ENCODE measurements around the gene CHST3.
"Not testable (repeated sequence)": the region's sequence is repeated elsewhere in the genome, so short reads cannot be mapped to it uniquely, and the experiment has no call there.

Gene CHST3

DNA sequence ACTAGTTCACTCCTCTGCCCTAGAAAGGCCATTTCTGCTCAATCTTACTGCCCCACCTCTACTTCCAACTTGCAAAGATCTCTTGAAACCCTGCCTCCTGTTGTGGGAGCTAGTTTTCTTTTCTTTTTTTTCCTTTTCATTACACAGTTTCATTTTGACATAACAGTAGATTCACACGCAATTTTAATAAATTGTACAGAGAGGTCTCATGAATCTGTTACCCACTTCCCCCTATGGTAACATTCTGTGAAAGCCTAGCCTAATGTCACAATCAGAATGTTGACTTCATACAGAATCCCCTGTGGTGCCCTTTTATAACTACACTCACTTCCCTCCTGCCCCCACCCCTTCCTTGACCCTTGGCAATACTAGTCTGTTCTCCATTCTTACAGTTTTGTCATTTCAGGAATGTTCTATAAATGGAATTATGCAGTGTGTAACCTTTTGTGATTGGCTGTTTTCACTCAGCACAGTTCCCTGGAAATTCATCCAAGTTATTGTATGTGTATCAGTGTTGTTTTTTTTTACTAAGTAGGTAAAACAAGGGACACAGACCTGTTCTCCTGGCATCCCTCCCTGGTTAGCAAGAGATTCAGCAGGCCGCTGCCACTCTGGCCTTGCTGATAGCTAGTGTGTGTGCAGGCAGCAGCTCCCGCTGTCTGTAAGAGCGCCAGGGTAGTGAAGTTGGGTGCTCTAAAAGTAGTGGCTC is 21.5 kb downstream of the CHST3 start:
- DNase-seq (ENCODE audit: low read depth in 1 of 2, low spot score in 1 of 2), result no peak

DNA sequence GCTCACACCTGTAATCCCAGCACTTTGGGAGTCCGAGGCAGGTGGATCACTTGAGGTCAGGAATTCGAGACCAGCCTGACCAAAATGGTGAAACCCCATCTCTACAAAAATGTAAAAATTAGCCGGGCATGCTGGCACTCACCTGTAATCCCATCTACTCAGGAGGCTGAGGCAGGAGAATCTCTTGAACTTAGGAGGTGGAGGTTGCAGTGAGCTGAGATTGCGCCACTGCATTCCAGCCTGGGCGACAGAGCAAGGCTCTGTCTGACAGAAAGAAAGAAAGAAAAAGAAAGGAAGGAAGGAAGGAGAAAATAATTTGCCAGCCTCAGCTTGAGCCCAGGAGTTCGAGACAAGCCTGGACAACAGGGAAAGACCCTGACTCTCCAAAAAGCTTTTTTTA is 24.7 kb downstream of the CHST3 start:
- not testable (repeated sequence) for DNase-seq (ENCODE audit: low read depth in 1 of 2, low spot score in 1 of 2)

DNA sequence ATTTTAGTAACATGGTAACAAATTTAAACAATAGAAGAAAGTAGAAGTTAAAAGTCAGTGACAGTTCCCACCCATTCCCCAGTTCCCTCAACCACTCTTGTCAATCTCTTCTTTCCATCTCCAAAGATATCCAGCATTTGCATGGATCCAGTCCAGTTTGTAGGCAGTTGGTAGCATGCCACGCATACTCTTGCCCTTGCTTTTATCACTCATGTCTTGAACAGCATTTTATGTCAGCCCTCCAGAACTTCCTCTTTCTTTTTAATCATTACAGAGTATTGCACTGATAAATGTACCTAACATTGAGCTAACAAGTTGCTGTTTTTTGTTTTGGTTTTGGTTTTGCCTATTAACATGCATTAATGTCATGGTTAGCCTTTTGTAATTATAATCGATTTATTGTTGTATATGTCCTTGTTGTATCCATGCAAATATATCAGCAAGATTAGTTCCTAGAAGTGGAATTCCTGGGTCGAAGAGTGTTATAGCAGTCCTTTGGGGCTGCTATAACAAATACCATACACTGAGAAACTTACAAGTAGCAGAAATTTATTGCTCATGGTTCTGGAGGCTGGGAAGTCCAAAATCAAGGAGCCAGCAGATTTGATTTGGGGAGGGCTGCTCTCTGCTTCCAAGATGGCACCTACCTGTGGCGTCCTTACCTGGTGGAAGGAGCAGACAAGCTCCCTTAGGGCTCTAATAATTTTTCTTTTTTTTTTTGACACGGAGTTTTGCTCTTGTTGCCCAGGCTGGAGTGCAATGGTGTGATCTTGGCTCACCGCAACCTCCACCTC is 25.7 kb downstream of the CHST3 start:
- no peak for DNase-seq (ENCODE audit: low read depth in 1 of 2, low spot score in 1 of 2)

DNA sequence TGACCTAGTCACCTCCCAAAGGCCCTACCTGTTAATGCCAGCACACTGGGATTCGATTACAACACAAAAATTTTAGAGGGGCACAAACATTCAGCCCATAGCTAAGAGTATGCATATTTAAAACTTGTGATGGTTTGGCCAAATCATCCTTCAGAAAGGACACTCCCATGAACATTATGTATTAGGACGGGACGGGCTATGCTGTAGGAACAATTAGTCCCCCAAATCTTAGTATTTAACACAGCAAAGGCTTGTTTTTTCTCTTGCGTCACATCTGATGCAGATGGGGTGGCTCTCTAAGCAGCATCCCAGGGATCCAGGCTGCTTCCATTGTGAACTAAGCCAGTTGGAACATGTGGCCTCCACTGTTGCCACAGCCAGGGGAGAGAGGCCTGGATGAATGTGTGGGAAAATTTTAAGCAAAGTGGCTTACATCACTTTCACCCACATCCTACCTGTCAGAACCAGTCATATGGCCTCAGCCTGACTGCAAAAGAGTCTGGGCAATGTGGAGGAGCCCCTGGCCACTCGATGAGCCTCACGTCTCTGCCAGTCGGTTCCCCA is 26.6 kb downstream of the CHST3 start:
- DNase-seq (ENCODE audit: low read depth in 1 of 2, low spot score in 1 of 2), result no peak

DNA sequence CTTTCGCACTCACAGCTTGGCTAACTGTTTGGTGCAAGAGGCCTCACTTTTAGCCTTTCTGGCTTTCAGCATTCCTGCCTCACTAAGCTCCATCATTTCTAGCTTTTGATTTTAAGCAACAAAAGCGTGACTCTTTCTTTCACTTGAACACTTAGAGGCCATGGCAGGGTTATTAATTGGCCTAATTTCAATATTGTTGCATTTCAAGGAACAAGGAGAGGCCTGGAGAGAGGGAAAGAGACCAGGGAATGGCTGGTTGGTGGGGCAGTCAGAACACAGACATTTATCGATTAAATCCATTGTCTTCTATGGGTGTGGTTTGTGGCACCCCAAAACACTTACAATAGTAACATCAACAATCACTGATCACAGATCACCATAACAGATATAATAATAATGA is 31.3 kb downstream of the CHST3 start:
- no peak for DNase-seq (ENCODE audit: low read depth in 1 of 2, low spot score in 1 of 2)

DNA sequence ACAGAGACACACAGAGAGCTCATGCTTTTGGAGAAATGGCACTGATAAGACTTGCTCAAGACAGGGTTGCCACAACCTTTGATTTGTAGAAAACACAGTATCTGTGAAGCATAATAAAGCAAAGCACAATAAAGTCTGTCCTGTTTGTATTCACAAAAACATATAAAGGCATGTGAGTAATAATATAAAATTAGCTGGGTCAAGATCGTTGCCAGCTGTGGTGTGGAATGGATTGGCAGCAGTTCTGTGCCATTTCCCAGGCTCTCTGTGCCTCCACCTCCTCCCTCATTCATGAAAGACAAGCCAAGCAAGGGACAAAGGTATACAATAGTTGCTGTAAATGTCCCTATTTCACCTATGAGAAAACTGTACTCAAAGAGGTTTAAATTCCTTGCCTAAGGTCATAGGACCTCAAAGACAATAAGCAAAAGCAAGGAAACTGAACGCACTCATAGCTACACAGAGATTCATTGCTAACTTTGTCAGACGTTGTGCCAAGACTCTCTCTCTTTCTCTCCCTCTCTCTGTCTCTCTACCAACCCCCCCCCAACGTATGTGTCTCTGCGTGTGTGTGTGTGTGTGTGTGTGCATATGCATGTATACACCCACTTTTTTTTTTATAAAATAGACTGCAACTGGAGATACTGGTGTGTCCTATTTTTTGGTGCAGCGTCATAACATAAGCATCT is 31.8 kb downstream of the CHST3 start:
- DNase-seq (ENCODE audit: low read depth in 1 of 2, low spot score in 1 of 2), result no peak

DNA sequence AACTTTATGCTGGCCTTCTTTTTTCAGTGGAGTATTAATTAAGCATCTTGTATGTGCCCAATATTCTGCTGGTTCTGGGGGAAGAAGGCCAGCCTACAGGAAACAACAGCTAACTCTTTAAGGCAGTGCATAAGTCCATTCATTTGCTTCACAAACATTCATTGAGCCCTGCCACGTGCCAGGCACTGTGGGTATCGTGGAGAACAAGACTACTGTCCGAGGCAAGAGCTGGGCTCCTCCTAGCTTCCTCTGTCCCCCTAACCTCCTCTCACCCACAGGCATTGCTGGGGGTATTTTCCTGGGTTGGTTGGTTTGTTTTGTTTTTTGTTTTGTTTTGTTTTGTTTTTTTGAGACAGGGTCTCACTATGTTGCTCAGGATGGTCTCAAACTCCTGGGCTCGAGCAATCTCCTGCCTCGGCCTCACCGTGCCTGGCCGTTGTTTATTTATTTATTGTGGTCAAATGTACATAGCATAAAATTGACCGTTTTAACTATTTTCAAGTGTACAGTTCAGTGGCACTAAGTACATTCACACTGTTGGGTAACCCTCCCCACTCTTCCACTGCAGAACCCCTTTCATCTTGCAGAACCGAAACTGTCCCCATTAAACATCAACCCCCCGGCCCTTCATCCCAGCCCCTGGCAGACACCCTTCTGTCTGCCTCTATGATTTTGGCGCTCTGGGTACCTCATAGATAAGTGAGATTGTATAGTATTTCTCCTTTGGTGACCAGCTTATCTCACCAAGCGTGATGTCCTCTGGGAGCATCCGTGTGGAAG is 32.6 kb downstream of the CHST3 start:
- DNase-seq (ENCODE audit: low read depth in 1 of 2, low spot score in 1 of 2), result no peak

DNA sequence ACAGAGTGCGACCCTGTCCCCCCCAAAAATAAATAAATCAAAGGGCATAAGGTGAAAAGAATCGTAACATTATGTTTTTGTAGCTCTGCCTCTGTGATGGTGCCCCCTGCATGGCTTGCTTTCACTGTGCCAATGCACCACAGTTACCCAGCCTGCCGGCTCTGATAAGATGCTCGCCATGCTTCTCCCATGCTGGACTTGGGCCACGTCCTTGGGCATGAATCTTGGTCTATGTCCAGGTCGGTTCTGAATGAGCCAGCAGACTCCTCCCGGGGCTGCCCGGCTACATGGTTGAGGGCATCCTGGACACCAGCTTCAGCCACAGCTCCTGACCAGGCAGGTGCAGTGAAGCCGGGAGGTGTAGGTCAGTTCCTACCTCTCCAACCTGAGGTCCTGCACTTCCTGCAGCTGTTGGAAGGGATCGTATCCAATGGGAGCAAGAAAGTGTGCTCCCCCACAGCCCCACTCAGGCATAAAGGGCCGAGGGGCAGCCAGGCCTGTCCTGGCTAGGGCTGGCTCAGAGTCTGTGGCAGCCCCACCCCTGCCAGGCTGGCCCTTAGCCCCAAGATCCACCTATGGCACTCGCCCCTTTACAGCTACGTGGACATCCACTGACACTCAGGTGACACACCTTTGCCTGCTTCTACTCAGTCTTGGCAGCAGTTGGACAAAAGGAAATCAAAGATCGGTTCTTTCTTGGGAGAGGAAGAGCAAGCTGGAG is 34.1 kb downstream of the CHST3 start:
- no peak for DNase-seq (ENCODE audit: low read depth in 1 of 2, low spot score in 1 of 2)

DNA sequence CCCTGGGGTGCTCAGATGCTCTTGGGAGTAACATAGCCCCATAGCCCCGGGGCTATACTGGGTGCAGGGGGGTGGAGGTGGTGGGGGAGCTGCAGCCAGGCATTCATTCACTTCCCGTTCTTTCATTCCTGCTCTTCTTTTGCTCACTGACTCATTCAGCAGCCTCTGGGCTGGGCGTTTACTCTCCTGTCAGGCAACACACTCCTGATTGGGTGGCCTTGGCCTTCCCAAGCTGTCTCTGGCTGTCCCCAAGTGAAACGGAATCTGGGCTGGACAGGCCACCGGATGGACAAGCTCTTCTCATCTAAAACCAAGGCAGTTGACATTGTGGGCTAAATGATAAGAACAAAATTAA is 34.6 kb downstream of the CHST3 start:
- no peak for DNase-seq (ENCODE audit: low read depth in 1 of 2, low spot score in 1 of 2)

DNA sequence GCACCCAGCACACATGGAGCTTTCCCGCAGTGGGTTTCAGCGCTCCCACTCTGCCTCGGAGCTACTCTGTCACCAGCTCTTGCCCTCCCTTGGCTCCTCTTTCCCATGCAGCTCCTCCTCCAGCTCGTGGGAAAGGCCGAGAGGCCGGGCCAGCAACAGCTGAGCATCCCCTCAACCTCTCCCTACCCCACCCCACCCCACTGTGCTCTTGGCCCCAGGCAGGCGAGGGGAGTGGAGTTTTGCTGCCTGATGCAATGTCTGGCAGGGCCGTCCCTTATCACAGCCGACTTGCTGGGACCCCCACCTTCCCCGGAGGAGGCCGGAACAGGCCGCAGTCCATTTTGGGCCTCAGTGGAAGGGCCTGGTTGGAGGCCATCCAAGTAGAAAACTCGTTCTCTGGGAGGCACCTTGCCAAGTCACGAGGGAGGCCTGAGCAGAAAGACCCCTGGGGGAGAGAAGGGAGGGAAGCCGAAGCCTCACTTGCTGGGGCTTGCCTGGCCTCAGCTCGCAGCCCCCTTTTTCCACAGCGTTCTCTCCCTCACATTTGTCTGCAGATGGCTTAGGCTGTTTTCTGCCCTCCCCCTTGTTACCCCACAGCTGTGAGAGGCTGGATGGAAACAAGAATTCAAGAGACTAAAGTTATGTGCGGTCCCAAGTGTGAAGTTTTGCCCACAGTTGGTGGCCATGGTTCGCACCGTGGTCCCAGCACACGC is 35.3 kb downstream of the CHST3 start:
- DNase-seq (ENCODE audit: low read depth in 1 of 2, low spot score in 1 of 2), result no peak

DNA sequence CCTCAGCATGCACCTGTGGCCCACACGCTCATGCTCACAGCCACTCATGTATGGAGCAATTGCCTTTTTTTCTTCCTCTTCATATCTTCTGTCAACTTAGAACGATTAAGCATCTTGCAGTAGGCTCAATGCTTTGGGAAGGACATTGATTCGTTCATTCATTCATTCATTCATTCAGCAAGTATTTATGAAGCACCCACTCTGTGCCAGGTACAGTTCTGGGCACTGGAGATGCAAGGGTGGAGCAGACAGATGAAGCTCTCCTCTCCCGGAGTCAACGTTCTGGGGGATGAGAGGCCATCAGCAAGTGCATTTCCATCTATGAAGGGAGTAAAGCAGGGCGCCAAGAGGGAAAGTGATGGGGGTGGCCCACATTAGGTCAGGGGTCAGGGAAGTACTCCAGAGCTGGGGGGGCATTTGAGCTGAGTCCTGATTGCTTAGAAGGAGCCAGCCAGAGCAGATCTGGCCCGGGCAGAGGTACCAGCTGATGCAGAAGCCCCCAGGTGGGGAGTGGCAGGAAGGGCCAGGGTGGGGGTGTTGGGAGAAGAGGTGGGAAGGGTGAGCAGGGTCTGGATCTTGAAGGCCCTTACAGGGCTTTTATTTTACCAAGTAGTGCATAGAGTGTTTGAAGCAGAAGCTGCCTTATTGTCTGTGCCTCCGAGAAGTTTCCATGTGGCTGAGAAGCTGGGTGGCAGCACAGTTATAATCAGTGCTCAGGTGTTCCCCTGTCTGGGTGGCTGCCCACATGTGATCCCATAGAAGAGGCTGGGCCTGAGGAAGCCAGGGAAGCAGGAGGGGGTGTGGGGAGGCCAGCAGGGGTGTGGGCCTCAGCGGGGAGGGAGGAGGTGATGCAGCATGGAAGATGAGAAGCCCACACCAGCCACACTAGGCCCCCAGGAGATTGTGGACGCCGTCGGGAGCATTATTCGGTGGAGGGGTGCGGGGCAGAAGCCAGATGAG is 36.2 kb downstream of the CHST3 start:
- DNase-seq (ENCODE audit: low read depth in 1 of 2, low spot score in 1 of 2), result no peak

DNA sequence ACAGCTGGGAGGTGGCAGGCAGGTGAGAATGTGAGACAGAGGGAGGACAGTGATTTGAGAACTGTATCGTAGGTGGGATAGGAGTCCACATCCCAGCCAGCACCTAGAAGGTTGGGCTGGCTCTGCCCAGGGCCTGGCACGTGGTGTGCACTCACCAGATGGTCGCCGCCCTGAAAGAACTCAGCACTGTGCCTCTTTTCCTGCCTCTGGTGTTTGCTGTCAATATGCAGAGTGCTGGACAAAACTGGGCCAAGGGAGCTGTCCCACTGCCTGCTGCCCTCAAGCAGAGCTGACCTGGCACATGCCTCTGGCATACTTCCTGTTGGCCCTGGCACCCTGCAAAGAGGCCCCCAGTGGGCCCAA is 36.8 kb downstream of the CHST3 start:
- DNase-seq (ENCODE audit: low read depth in 1 of 2, low spot score in 1 of 2), result no peak

DNA sequence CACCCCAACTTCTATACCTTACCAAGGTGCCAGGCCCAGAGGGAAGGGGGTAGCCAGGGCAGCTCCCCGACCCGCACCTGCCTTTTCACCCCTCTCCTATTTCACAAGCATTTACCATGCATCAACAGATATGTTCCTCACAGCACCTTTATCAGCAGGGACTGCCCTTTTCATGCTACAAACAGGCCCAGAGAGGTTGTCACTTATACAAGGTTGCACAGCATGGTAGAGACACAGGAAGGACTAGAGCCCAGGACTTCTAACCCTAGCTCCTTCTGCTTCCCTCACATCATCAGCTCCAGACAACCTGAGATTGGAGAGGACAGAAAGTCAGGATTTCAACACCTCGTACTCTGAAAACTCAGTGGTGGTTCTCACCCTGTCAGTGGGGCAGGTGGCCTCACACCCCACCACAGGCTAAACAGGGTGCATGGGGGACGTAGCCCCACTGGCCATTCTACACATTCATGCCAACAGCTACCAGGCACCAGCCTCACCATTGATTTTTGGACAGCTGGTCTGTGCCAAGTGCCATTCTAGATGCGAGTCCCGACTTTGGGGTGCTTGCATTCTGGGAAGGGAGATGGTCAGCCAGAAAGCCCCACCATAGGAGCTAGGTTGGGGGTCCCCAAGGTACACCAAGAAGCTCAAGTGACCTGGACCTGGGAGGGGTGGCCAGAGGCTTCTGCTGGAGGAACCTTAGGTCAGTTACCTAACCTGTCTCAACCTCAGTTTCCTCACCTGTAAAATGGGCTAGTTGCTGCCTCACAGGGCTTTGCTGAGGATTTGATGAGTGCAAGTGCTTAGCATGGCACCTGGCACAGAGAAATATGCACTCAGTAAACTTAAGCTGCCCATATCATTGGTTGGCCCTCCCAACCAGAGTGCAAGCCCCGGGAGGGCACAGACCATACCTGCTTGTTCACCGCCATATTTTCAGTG is 38.4 kb downstream of the CHST3 start:
- DNase-seq (ENCODE audit: low read depth in 1 of 2, low spot score in 1 of 2), result no peak

DNA sequence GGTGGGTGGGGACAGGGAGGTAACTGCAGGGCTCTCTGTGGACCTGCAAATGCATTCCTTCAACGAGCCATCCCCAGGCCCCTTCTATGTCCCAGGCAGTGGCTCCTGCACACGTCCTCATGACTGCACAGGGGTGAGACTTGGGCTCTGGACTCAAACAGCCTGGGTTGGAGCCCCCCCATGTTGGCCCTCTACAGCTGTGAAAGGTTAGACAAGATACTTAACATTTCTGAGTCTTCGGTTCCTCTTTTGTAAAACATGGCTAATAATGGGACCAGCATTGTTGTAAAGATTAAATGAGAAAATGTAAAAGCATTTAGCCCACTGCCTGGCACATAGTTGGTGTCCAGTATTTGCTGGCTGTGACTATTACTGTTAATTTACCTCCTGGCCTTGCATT is 41.8 kb downstream of the CHST3 start:
- no peak for DNase-seq (ENCODE audit: low read depth in 1 of 2, low spot score in 1 of 2)

DNA sequence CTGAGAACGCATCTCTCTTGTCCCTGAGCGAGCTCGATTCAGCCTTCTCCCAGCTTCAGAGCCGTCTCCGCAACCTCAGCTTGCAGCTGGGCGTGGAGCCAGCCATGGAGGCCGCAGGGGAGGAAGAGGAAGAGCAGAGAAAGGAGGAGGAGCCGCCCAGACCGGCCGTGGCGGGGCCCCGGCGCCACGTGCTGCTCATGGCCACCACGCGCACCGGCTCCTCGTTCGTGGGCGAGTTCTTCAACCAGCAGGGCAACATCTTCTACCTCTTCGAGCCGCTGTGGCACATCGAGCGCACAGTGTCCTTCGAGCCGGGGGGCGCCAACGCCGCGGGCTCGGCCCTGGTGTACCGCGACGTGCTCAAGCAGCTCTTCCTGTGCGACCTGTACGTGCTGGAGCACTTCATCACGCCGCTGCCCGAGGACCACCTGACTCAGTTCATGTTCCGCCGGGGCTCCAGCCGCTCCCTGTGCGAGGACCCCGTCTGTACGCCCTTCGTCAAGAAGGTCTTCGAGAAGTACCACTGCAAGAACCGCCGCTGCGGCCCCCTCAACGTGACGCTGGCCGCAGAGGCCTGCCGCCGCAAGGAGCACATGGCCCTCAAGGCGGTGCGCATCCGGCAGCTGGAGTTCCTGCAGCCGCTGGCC is 43.2 kb downstream of the CHST3 start:
- no peak for DNase-seq (ENCODE audit: low read depth in 1 of 2, low spot score in 1 of 2)

DNA sequence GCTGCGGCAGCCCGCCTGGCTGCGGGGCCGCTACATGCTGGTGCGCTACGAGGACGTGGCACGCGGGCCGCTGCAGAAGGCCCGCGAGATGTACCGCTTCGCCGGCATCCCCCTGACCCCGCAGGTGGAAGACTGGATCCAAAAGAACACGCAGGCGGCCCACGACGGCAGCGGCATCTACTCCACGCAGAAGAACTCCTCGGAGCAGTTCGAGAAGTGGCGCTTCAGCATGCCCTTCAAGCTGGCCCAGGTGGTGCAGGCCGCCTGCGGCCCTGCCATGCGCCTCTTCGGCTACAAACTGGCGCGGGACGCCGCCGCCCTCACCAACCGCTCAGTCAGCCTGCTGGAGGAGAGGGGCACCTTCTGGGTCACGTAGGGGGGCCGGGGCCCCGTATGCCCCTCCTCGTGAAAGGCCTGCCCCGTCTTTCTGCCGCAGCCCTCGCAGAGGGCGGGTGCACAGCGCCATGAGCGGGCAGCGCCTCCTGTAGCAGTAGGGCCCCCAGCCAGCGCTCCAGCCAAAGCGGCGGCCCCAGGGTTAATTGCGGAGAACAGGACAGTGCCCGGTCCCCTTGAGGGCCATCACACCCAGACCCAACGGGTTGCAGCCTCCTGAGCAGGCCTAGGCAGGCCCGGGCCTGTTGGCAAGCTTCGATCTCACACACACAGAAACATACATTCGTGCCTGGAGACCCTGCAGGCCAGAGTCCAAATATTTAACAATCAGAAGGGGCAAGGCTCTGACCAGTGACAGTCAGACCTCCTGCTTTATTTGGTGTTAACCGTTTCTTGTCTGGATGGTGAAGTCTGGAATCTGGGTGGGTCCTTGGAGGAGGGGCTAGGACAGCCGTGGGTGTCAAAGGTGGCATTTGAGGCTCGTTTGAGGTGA is 44.1 kb downstream of the CHST3 start:
- no peak for DNase-seq (ENCODE audit: low read depth in 1 of 2, low spot score in 1 of 2)

Measured in stimulated activated CD4-positive, alpha-beta T cell treated with anti-CD3 and anti-CD28 coated beads, Interleukin-15, amount 100 ng/mL, for 1 hour (primary cell).